ENCODE data around the gene CDHR4.

CDHR4 gene

GRCh38 chr3:49813497-49814174, 14.0 kb upstream of the CDHR4 start, which contains the start of gene UBA7:
TSS of gene UBA7 (minus strand) at chr3:49813953. CDS start at chr3:49813787, 166 bp downstream.
- H3K4me1 ChIP-seq (ENCODE audit: control insufficient read depth, insufficient read depth, low read length), result peaks cover 22% of the 10 kb centered on the region
- H3K36me3 ChIP-seq (ENCODE audit: control insufficient read depth, insufficient read depth, low read length, severe bottlenecking), result peaks cover 9% of the 10 kb centered on the region
- H3K27me3 ChIP-seq (replicated peaks; ENCODE audit: control insufficient read depth, insufficient read depth, low read length), result no peaks in the 10 kb centered on the region
- H3K9ac ChIP-seq (ENCODE audit: low read length), result peak within 1 kb of the TSS; percentile 88
- DNase-seq (ENCODE audit: low read depth), result peak; percentile 84
- no peaks in the 10 kb centered on the region for H3K9me3 ChIP-seq (ENCODE audit: control insufficient read depth, low read length)
- H3K4me3 ChIP-seq (ENCODE audit: low read length), result peak within 1 kb of the TSS; percentile 86

DNA sequence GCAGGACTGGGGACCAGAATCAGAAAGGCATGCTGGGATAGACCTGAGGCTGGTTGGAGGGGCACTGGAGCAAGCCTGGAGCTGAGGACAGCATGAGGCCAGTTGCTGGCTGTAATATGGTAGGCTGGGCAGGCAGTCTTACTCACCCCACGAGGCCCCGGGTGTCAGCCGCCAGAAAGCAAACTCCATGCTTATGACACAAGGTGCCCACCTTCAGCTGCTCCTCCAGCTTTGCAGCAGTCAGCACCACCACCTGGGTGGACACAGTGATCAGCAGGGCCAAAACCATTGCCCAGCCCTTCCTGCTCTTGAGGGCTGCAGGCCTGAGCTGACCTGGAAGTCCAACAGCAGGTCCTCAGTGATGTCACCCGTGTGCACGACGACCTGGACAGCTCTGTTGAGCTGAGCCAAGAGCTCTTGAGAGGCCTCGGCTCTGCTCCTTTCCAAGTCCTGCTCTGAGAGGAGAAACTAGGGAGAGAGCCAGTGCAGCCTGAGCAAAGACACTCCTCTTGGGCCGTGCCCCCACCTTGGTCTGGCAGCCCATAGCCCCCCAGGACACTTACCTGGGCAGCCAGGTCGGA, 13.3 kb upstream of the CDHR4 start:
- Histone ChIP-seq H3K9me3 (ENCODE audit: control insufficient read depth, low read length) (no peaks in the 10 kb centered on the region), H3K27me3 (replicated peaks; ENCODE audit: control insufficient read depth, insufficient read depth, low read length) (no peaks in the 10 kb centered on the region), H3K4me1 (ENCODE audit: control insufficient read depth, insufficient read depth, low read length) (peaks cover 22% of the 10 kb centered on the region), H3K4me3 (ENCODE audit: low read length) (peak overlapping the region; percentile 86), H3K36me3 (ENCODE audit: control insufficient read depth, insufficient read depth, low read length, severe bottlenecking) (peaks cover 9% of the 10 kb centered on the region), H3K9ac (ENCODE audit: low read length) (peak overlapping the region; percentile 88)
- DNase-seq (ENCODE audit: low read depth), result no peak

DNA sequence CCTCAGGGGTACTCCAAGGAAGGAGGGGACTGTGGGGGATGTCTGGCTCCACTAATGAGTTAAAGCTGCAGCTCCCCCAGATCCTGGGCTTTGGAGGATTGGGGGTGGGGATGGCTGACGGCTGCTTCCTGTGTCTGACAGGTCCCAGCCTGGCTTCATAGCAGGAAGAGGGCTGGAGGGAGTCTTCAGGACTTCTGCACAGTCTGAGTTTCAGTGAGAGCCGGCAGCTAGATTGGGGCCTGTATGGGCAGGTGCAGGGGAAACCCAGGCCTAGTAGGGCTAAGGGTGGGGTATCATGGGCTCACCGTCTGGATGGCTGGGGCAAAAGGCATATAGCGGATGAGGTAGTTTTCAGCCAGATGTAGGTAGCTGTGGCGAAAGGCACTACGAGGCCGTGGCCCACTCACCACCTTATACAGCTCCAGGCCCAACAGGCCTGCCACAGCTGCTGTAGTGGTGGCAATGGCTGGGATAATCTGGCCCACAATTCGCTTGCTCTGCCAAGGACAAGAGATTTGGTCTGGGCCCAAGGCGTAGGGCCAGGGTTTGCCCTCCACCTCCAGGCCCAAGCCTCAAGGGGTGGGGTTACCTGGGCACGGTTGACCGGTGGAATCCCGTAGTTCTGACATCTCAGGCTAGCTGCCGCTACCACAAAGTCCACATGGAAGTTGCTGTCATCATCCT, 7.9 kb upstream of the CDHR4 start:
- Histone ChIP-seq H3K4me1 (ENCODE audit: control insufficient read depth, insufficient read depth, low read length) (peaks cover 26% of the 10 kb centered on the region), H3K4me3 (ENCODE audit: low read length) (no peak overlapping the region), H3K9ac (ENCODE audit: low read length) (no peak overlapping the region), H3K27me3 (replicated peaks; ENCODE audit: control insufficient read depth, insufficient read depth, low read length) (no peaks in the 10 kb centered on the region), H3K9me3 (ENCODE audit: control insufficient read depth, low read length) (no peaks in the 10 kb centered on the region), H3K36me3 (ENCODE audit: control insufficient read depth, insufficient read depth, low read length, severe bottlenecking) (peaks cover 9% of the 10 kb centered on the region)
- DNase-seq (ENCODE audit: low read depth), result no peak

DNA sequence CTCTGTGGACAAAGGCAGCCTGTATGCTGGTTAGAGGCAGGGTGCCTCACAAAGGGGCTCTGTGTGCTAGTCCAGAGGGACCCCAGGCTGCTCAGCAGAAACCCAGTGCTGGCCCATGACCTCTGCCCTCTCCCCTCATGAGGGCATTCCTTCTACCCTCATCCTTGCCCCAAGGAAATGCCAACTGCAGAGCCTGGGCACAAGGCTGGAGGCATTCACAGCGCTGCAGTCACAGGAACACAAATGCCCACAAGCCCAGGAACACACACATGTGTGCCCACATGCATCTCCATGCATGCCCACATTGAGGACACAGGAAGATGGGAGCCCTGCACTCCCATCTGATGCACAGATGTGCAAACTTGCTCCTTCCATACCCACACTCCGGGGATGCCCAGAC, 7.2 kb upstream of the CDHR4 start:
- H3K4me3 ChIP-seq (ENCODE audit: low read length), result no peak overlapping the region
- no peaks in the 10 kb centered on the region for H3K9me3 ChIP-seq (ENCODE audit: control insufficient read depth, low read length)
- peaks cover 9% of the 10 kb centered on the region for H3K36me3 ChIP-seq (ENCODE audit: control insufficient read depth, insufficient read depth, low read length, severe bottlenecking)
- peaks cover 24% of the 10 kb centered on the region for H3K4me1 ChIP-seq (ENCODE audit: control insufficient read depth, insufficient read depth, low read length)
- DNase-seq (ENCODE audit: low read depth), result no peak
- no peak overlapping the region for H3K9ac ChIP-seq (ENCODE audit: low read length)
- no peaks in the 10 kb centered on the region for H3K27me3 ChIP-seq (replicated peaks; ENCODE audit: control insufficient read depth, insufficient read depth, low read length)

GRCh38 chr3:49805897-49806701, 6.4 kb upstream of the CDHR4 start:
- no peaks in the 10 kb centered on the region for H3K9me3 ChIP-seq (ENCODE audit: control insufficient read depth, low read length)
- no peak for DNase-seq (ENCODE audit: low read depth)
- no peaks in the 10 kb centered on the region for H3K27me3 ChIP-seq (replicated peaks; ENCODE audit: control insufficient read depth, insufficient read depth, low read length)
- peaks cover 9% of the 10 kb centered on the region for H3K36me3 ChIP-seq (ENCODE audit: control insufficient read depth, insufficient read depth, low read length, severe bottlenecking)
- peaks cover 24% of the 10 kb centered on the region for H3K4me1 ChIP-seq (ENCODE audit: control insufficient read depth, insufficient read depth, low read length)
- no peak overlapping the region for H3K4me3 ChIP-seq (ENCODE audit: low read length)
- peak overlapping the region; percentile 28 for H3K9ac ChIP-seq (ENCODE audit: low read length)

GRCh38 chr3:49805367-49805782, 5.7 kb upstream of the CDHR4 start:
- Histone ChIP-seq H3K36me3 (ENCODE audit: control insufficient read depth, insufficient read depth, low read length, severe bottlenecking) (peaks cover 9% of the 10 kb centered on the region), H3K4me3 (ENCODE audit: low read length) (no peak overlapping the region), H3K9me3 (ENCODE audit: control insufficient read depth, low read length) (no peaks in the 10 kb centered on the region), H3K4me1 (ENCODE audit: control insufficient read depth, insufficient read depth, low read length) (peaks cover 25% of the 10 kb centered on the region), H3K27me3 (replicated peaks; ENCODE audit: control insufficient read depth, insufficient read depth, low read length) (no peaks in the 10 kb centered on the region), H3K9ac (ENCODE audit: low read length) (no peak overlapping the region)
- DNase-seq (ENCODE audit: low read depth), result peak; percentile 95

DNA sequence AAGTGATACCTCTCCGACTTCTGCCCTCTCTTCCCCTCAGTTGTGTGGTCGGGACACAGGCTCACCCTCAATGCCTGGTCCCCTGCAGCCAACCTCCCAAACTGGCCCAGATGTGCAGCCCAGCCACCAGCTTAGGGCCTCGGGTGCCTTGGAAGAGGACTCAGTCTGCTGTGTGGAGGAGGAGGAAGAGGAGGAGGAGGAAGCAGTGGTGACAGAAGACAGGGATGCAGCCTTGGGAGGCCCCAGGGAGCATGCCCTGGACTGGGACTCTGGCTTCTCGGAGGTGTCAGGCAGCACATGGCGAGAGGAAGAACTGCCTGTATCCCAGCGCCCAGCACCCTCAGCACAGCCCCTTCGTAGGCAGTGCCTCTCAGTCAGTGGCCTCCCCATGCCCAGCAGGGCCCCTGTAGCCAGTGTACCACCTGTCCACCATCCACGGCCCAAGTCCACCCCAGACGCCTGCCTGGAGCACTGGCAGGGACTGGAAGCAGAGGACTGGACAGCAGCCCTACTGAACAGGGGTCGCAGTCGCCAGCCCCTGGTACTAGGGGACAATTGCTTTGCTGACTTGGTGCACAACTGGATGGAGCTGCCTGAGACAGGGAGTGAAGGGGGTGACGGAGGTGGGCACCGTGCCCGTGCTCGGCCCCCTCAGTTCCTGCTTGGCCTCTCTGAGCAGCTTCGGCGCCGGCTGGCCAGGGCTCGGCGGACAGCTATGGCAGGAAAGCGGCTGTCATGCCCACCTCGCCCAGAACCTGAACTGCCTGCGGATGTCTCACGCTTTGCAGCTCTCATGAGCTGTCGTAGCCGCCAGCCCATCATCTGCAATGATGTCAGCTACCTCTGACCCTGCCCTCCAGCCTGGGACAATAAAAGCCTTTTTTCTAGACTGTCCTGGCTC, 4.7 kb upstream of the CDHR4 start:
- H3K4me3 ChIP-seq (ENCODE audit: low read length), result peak overlapping the region; percentile 89
- no peak for DNase-seq (ENCODE audit: low read depth)
- peaks cover 2% of the 10 kb centered on the region for H3K36me3 ChIP-seq (ENCODE audit: control insufficient read depth, insufficient read depth, low read length, severe bottlenecking)
- H3K4me1 ChIP-seq (ENCODE audit: control insufficient read depth, insufficient read depth, low read length), result peaks cover 35% of the 10 kb centered on the region
- peak overlapping the region; percentile 92 for H3K9ac ChIP-seq (ENCODE audit: low read length)
- H3K9me3 ChIP-seq (ENCODE audit: control insufficient read depth, low read length), result no peaks in the 10 kb centered on the region
- no peaks in the 10 kb centered on the region for H3K27me3 ChIP-seq (replicated peaks; ENCODE audit: control insufficient read depth, insufficient read depth, low read length)

- Histone ChIP-seq H3K9me3 (ENCODE audit: control insufficient read depth, low read length) (no peaks in the 10 kb centered on the region), H3K36me3 (ENCODE audit: control insufficient read depth, insufficient read depth, low read length, severe bottlenecking) (no peaks in the 10 kb centered on the region), H3K9ac (ENCODE audit: low read length) (peak overlapping the region; percentile 92), H3K4me1 (ENCODE audit: control insufficient read depth, insufficient read depth, low read length) (peaks cover 40% of the 10 kb centered on the region), H3K4me3 (ENCODE audit: low read length) (peak overlapping the region; percentile 89), H3K27me3 (replicated peaks; ENCODE audit: control insufficient read depth, insufficient read depth, low read length) (no peaks in the 10 kb centered on the region)
- peak; percentile 88 for DNase-seq (ENCODE audit: low read depth)
These were observed 3.9 kb upstream of the CDHR4 start for GRCh38 chr3:49803465-49804140.

DNA sequence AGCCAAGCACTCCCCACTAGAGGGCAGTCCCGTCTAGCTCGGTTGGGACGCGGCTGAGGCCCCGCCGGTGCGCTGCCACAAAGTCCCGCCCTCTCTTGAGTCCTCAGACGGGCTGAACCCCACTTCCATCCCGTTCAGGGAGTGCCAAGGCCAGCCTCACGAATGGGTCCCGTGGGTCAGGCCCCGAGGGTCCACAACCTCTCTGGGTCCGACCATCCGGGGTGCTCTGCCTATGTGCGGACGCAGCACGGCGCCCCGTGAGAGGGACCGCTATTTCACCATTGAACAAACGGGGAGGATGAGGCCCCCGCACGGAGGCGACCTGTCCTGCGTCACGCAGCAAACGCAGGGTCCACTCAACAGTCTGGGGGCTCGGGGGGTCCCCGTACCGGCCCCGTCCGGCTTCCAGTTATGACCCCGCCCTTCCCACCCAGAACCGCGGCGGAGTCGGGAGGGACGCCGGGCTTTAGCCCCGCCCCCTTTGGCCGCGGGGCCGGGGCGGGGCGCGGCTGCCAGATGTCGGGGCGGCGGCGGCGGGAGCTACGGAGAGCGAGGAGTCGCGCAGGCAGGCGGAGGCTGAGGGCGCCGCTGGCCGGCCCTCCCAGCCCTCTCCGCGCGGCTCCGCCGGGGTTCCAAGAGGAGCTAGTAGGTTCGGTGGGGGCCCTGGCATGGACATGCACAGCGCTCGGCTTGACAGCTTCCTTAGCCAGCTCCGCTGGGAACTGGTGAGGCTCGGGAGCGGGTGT, 3.2 kb upstream of the CDHR4 start, which contains the start of gene INKA1:
TSS of gene INKA1 (plus strand) at position 543 of the 746 bp plus-strand sequence. CDS start at position 675, 132 bp downstream.
- Histone ChIP-seq H3K4me1 (ENCODE audit: control insufficient read depth, insufficient read depth, low read length) (peaks cover 40% of the 10 kb centered on the region), H3K9ac (ENCODE audit: low read length) (peak within 1 kb of the TSS; percentile 92), H3K27me3 (replicated peaks; ENCODE audit: control insufficient read depth, insufficient read depth, low read length) (no peaks in the 10 kb centered on the region), H3K4me3 (ENCODE audit: low read length) (peak within 1 kb of the TSS; percentile 89), H3K9me3 (ENCODE audit: control insufficient read depth, low read length) (no peaks in the 10 kb centered on the region), H3K36me3 (ENCODE audit: control insufficient read depth, insufficient read depth, low read length, severe bottlenecking) (no peaks in the 10 kb centered on the region)
- DNase-seq (ENCODE audit: low read depth), result peak; percentile 97

All from adipocyte (in vitro differentiated cells).